A549 (cell line): ENCODE data around the gene PHKB. TPM values are rescaled to one million over a fixed set of nuclear protein-coding genes. Genes with fewer than 3 reads are reported as not detected.

Source experiments
- ATAC-seq, 2 experiments: fragments of 200-7000 bp in 1 of 2; fragments of >200 bp in 1 of 2; cut with Nextera tagmentation in 1 of 2; cut with Tn5 transposase in 1 of 2; 3 replicates each; pipeline versions ENCODE4 v1.8.0 to v1.9.1; 2018 to 2020; ENCODE audit warnings: mild to moderate bottlenecking in 1 of 2, moderate library complexity in 1 of 2
- CTCF ChIA-PET: fragments of 300-600 bp; sonication (Branson Sonifier 250); formaldehyde crosslinking; extraction: SDS; loops from one replicate; lab custom pipeline; 2021; ENCODE audit warnings: antibody characterized with exemption, inconsistent platforms; lab: Yijun Ruan, JAX
- POLR2A ChIA-PET: fragments of 350-600 bp; formaldehyde crosslinking; extraction: SDS; loops from one replicate; lab custom pipeline; 2021; ENCODE audit warnings: antibody characterized with exemption, inconsistent platforms; lab: Yijun Ruan, JAX
- DNase-seq, 2 experiments: peaks; one replicate each; pipeline versions ENCODE4 v3.0.0 to v3.0.0-alpha.2; 2011 to 2016; ENCODE audit warnings: low read depth in 1 of 2, low spot score in 1 of 2
- FAIRE-seq: peaks from 2 replicates; lab custom pipeline; 2011; peaks lifted over from hg19 to GRCh38; lab: Jason Lieb, UNC
- H3K27ac ChIP-seq, 2 experiments: fragments of >200 bp; sonication (Bioruptor Twin); formaldehyde crosslinking; 3 replicates each; pipeline ENCODE4 v1.5.1; 2016 to 2017
- H3K4me1 ChIP-seq: fragments of >200 bp; sonication (Bioruptor Twin); formaldehyde crosslinking; 3 replicates; pipeline ENCODE4 v1.6.1; 2016
- H3K4me2 ChIP-seq: fragments of >200 bp; sonication (Bioruptor Twin); formaldehyde crosslinking; 3 replicates; pipeline ENCODE4 v1.6.1; 2016
- H3K4me3 ChIP-seq: fragments of >200 bp; sonication (Bioruptor Twin); formaldehyde crosslinking; 3 replicates; pipeline ENCODE4 v1.5.1; 2016
- H3K9me3 ChIP-seq: fragments of >200 bp; sonication (Bioruptor Twin); formaldehyde crosslinking; 3 replicates; pipeline ENCODE4 v1.6.1; 2016
- BCL3 ChIP-seq: fragments of >200 bp; sonication (Bioruptor Twin); formaldehyde crosslinking; IDR thresholded peaks from 3 replicates; pipeline ENCODE4 v1.6.1; 2016
- CBX2 ChIP-seq: fragments of 200-600 bp; sonication (generic); IDR thresholded peaks from 2 replicates; pipeline ENCODE4 v1.6.1; 2016; ENCODE audit warnings: low read depth, mild to moderate bottlenecking, borderline replicate concordance
- CBX8 ChIP-seq: fragments of 200-600 bp; sonication (generic); IDR thresholded peaks from 2 replicates; pipeline ENCODE4 v1.6.1; 2016
- CHD4 ChIP-seq: fragments of 200-600 bp; sonication (generic); IDR thresholded peaks from 2 replicates; pipeline ENCODE4 v1.6.1; 2016; ENCODE audit warnings: antibody characterized with exemption, mild to moderate bottlenecking, borderline replicate concordance
- CTCF ChIP-seq: fragments of >200 bp; sonication (Bioruptor Twin); formaldehyde crosslinking; IDR thresholded peaks from 3 replicates; pipeline ENCODE4 v1.5.1; 2016
- EHMT2 ChIP-seq: fragments of 200-600 bp; sonication (generic); IDR thresholded peaks from 2 replicates; pipeline ENCODE4 v1.6.1; 2016; ENCODE audit warnings: antibody characterized with exemption, low read depth, mild to moderate bottlenecking, moderate library complexity
- EP300 ChIP-seq, 2 experiments: fragments of >200 bp; sonication (Bioruptor Twin); formaldehyde crosslinking; IDR thresholded peaks; 2 replicates in 1 of 2; 3 replicates in 1 of 2; pipeline ENCODE4 v1.6.1; 2016 to 2017
- FOSL2 ChIP-seq, 2 experiments: fragments of 450-650 bp in 1 of 2; fragments of >200 bp in 1 of 2; sonication (Bioruptor Twin) in 1 of 2; formaldehyde crosslinking; IDR thresholded peaks; 2 replicates each; pipeline versions ENCODE4 v1.5.0 to v1.6.1; 2016 to 2020; ENCODE audit warnings: mild to moderate bottlenecking in 1 of 2, moderate library complexity in 1 of 2
- FOXS1 ChIP-seq: fragments of 250-450 bp; sonication (Bioruptor Pico); IDR thresholded peaks from 2 replicates; pipeline ENCODE4 v1.5.0; 2020; ENCODE audit warnings: mild to moderate bottlenecking, moderate library complexity
- HDAC2 ChIP-seq: fragments of 200-600 bp; sonication (generic); IDR thresholded peaks from 2 replicates; pipeline ENCODE4 v1.6.1; 2016
- HMGXB4 ChIP-seq: fragments of 250-450 bp; sonication (Bioruptor Pico); IDR thresholded peaks from 2 replicates; pipeline ENCODE4 v1.5.0; 2021; ENCODE audit warnings: mild to moderate bottlenecking, moderate library complexity, borderline replicate concordance
- KDM1A ChIP-seq: fragments of 200-600 bp; sonication (generic); IDR thresholded peaks from 2 replicates; pipeline ENCODE4 v1.6.1; 2016; ENCODE audit warnings: low read depth, mild to moderate bottlenecking
- KDM5A ChIP-seq: fragments of 200-600 bp; sonication (generic); IDR thresholded peaks from 2 replicates; pipeline ENCODE4 v1.6.1; 2016; ENCODE audit warnings: antibody characterized with exemption, mild to moderate bottlenecking
- MAFK ChIP-seq: fragments of 450-650 bp; IDR thresholded peaks from 2 replicates; pipeline ENCODE4 v1.6.1; 2014; ENCODE audit not compliant: partially characterized antibody
- MAX ChIP-seq: IDR thresholded peaks from 2 replicates; pipeline ENCODE4 v1.6.1; 2012
- MYC ChIP-seq: IDR thresholded peaks from 2 replicates; pipeline ENCODE4 v1.6.1; 2012; ENCODE audit warnings: mild to moderate bottlenecking, inconsistent platforms, low read length, improper control_type of control experiment, borderline replicate concordance
- NFE2L2 ChIP-seq: fragments of 150-350 bp; conservative IDR thresholded peaks from 2 replicates; pipeline ENCODE4 v1.6.1; 2014; ENCODE audit warnings: low read length
- NPAS2 ChIP-seq: fragments of 250-450 bp; sonication (Bioruptor Pico); IDR thresholded peaks from 2 replicates; pipeline ENCODE4 v1.8.0; 2022; ENCODE audit warnings: mild to moderate bottlenecking, moderate library complexity, borderline replicate concordance
- NR3C1 ChIP-seq: fragments of >200 bp; sonication (Bioruptor Twin); formaldehyde crosslinking; IDR thresholded peaks from 3 replicates; pipeline ENCODE4 v1.6.1; 2017
- POLR2AphosphoS2 ChIP-seq: conservative IDR thresholded peaks from 2 replicates; pipeline ENCODE4 v1.6.1; 2012; ENCODE audit warnings: low read length, improper control_type of control experiment, inconsistent platforms
- RAD21 ChIP-seq, 2 experiments: fragments of >200 bp in 1 of 2; sonication (Bioruptor Twin) in 1 of 2; formaldehyde crosslinking in 1 of 2; IDR thresholded peaks in 1 of 2; conservative IDR thresholded peaks in 1 of 2; 2 replicates in 1 of 2; 3 replicates in 1 of 2; pipeline ENCODE4 v1.6.1; 2012 to 2018; ENCODE audit warnings: inconsistent platforms in 1 of 2
- RARB ChIP-seq: fragments of 250-450 bp; sonication (Bioruptor Pico); IDR thresholded peaks from 2 replicates; pipeline ENCODE4 v1.8.0; 2021; ENCODE audit warnings: mild to moderate bottlenecking, moderate library complexity
- RCOR1 ChIP-seq: fragments of 150-350 bp; IDR thresholded peaks from 2 replicates; pipeline ENCODE4 v1.6.1; 2014; ENCODE audit warnings: antibody characterized with exemption, low read length, low read depth
- REST ChIP-seq: fragments of 200-600 bp; sonication (generic); IDR thresholded peaks from 2 replicates; pipeline ENCODE4 v1.6.1; 2016; ENCODE audit warnings: antibody characterized with exemption, mild to moderate bottlenecking, moderate library complexity
- RFX5 ChIP-seq: fragments of 450-650 bp; IDR thresholded peaks from 2 replicates; pipeline ENCODE4 v1.7.1; 2014; ENCODE audit warnings: antibody characterized with exemption, mild to moderate bottlenecking, moderate library complexity
- RNF2 ChIP-seq: fragments of 200-600 bp; sonication (generic); IDR thresholded peaks from 2 replicates; pipeline ENCODE4 v1.6.1; 2016; ENCODE audit warnings: low read depth, mild to moderate bottlenecking, antibody characterized with exemption, moderate library complexity, borderline replicate concordance
- SREBF2 ChIP-seq: fragments of 450-650 bp; IDR thresholded peaks from 2 replicates; pipeline ENCODE4 v1.6.1; 2014; ENCODE audit warnings: mild to moderate bottlenecking, moderate library complexity
- TFCP2L1 ChIP-seq: fragments of 250-450 bp; sonication (Bioruptor Pico); IDR thresholded peaks from 2 replicates; pipeline ENCODE4 v1.5.0; 2021; ENCODE audit warnings: mild to moderate bottlenecking
- WGBS: methylation state at CpG from one replicate; pipeline ENCODE4 v1.1.6; 2017; ENCODE audit errors: missing lambda C conversion rate; 5-methylcytosine and 5-hydroxymethylcytosine counted together
- polyA plus RNA-seq, 4 experiments: library from polyadenylated mRNA; depleted of rRNA in 3 of 4; stranded (reverse); fragments of >200 nt; fragmentation: RNase III in 1 of 4; extraction: RNeasy Plus Mini Kit Qiagen cat#74134 plus additional on column Dnase treatment in 1 of 4; gene quantifications; 2 replicates in 3 of 4; 3 replicates in 1 of 4; pipeline ENCODE4 v1.2.3, GENCODE V29; 2011 to 2017

The PHKB gene
- polyA plus RNA-seq, 2 of the 4 experiments (the other 2 are of a cell fraction): 33.2 to 96.8 TPM

- DNase-seq: no peak
- H3K4me2 ChIP-seq: no peak overlapping the region
- no peak for TF ChIP-seq CBX2
- TF ChIP-seq HDAC2: no peak
- TF ChIP-seq TFCP2L1 (CRISPR knock-in tag): no peak
- no peak for TF ChIP-seq RCOR1
- no peak for TF ChIP-seq MAFK
- no peak for TF ChIP-seq RFX5
- no peak for TF ChIP-seq NR3C1
- no peak for TF ChIP-seq RNF2
- no peak for TF ChIP-seq MYC
- no peak for TF ChIP-seq EHMT2
- TF ChIP-seq FOXS1: no peak
- no peak for TF ChIP-seq HMGXB4 (CRISPR knock-in tag)
- no peak for TF ChIP-seq NFE2L2
- no peak for TF ChIP-seq EP300 (IDR thresholded peaks at IDR 0.05)
- TF ChIP-seq, all 56 proteins: peak for 0
- ATAC-seq (no peak), FAIRE-seq (no peak)
- CTCF ChIA-PET: no interaction called here
- Histone ChIP-seq H3K9me3 (no peaks in the 10 kb centered on the region), H3K4me3 (no peak overlapping the region), H3K4me1 (no peaks in the 10 kb centered on the region), H3K27ac (no peak overlapping the region)
- POLR2A ChIA-PET: no interaction called here
Observed at GRCh38 chr16:47604306-47604705, 143.2 kb downstream of the PHKB start.

GRCh38 chr16:47611042-47611441, 149.9 kb downstream of the PHKB start:
- Histone ChIP-seq H3K27ac (no peak overlapping the region), H3K4me1 (no peaks in the 10 kb centered on the region), H3K4me2 (no peak overlapping the region), H3K4me3 (no peak overlapping the region), H3K9me3 (no peaks in the 10 kb centered on the region)
- ATAC-seq: no peak
- ChIA-PET POLR2A (no interaction called here), CTCF (no interaction called here)
- 98% methylated on average over 2 of the region's 2 CpGs for whole genome bisulfite sequencing
- no peak for FAIRE-seq
- TF ChIP-seq CHD4 (no peak), KDM5A (no peak), BCL3 (no peak), KDM1A (no peak), SREBF2 (no peak), NPAS2 (CRISPR knock-in tag) (no peak), TFCP2L1 (CRISPR knock-in tag) (no peak), RARB (CRISPR knock-in tag) (no peak), FOXS1 (no peak), NR3C1 (no peak), RAD21 (conservative IDR thresholded peaks at IDR 0.05 in 1 of 2, IDR thresholded peaks at IDR 0.05 in 1 of 2) (no peak), REST (no peak), CBX8 (no peak), EHMT2 (no peak), POLR2AphosphoS2 (no peak), MAX (no peak), FOSL2 (IDR thresholded peaks at IDR 0.05) (no peak), FOSL2 (CRISPR knock-in tag; IDR thresholded peaks at IDR 0.05) (no peak), CTCF (no peak), HMGXB4 (CRISPR knock-in tag) (no peak)
- no peak for DNase-seq
